HG02610 (cell line): Measurements from ENCODE around the gene ADARB1.

Experiments
- ATAC-seq: cut with Tn5 transposase; IDR thresholded peaks from one replicate; pipeline ENCODE4 v1.9.1; 2021; ENCODE audit warnings: mild to moderate bottlenecking, moderate library complexity; ENCODE audit not compliant: unreplicated experiment

Gene ADARB1

GRCh38 chr21:45073301-45074047 lies 906 bp upstream of the ADARB1 start:
- no peak for ATAC-seq

- no peak for ATAC-seq
These were observed 627 bp downstream of the ADARB1 start for GRCh38 chr21:45074818-45075595.

GRCh38 chr21:45075596-45076244 lies 1.3 kb downstream of the ADARB1 start:
- no peak for ATAC-seq

DNA sequence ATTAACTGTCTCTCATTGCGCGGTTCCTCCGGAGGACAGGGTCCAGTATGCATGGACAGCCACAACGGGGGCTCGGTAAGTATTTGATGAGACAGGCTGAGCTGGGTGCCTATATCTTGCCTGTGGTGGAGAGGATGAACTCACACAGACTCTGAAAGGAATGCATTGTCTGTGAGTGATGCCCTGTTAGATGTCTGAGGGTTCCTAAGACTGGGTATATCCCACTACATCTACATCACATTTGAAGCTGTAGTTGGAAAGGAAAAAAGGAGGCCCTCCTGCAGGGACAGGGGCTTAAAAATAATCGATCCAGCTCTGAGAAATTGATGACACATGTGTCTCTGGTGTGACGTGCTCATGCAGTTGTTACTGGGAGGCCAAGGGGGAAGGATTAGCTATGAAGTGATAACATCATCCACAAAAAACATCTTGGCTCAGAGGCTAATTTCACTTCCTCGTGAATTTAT lies 1.9 kb downstream of the ADARB1 start:
- no peak for ATAC-seq

- ATAC-seq, result no peak
These were observed 4.0 kb downstream of the ADARB1 start for GRCh38 chr21:45078371-45078770.

- ATAC-seq, result no peak
These were observed 4.5 kb downstream of the ADARB1 start for GRCh38 chr21:45078877-45079281.

DNA sequence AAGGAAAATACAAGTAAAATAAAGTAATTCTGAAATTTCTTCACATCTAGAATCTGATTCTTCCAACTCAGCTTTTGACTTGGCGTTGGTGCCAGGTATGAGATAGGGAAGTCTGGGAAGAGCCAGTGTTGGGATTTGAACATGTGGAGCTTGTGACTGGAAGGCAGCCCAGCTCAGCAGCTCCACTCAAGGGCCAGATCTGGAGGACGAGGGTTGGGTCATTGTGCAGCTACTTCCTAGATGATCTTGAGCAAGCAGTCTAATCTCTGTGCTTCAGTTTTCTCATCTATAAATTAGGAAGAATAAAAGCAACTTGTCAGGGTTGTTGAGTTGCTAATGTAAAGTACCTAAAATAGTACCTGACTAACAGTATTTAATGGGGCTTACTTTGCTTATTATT lies 5.0 kb downstream of the ADARB1 start:
- ATAC-seq, result no peak

GRCh38 chr21:45080232-45080631 lies 5.9 kb downstream of the ADARB1 start:
- ATAC-seq, result no peak

DNA sequence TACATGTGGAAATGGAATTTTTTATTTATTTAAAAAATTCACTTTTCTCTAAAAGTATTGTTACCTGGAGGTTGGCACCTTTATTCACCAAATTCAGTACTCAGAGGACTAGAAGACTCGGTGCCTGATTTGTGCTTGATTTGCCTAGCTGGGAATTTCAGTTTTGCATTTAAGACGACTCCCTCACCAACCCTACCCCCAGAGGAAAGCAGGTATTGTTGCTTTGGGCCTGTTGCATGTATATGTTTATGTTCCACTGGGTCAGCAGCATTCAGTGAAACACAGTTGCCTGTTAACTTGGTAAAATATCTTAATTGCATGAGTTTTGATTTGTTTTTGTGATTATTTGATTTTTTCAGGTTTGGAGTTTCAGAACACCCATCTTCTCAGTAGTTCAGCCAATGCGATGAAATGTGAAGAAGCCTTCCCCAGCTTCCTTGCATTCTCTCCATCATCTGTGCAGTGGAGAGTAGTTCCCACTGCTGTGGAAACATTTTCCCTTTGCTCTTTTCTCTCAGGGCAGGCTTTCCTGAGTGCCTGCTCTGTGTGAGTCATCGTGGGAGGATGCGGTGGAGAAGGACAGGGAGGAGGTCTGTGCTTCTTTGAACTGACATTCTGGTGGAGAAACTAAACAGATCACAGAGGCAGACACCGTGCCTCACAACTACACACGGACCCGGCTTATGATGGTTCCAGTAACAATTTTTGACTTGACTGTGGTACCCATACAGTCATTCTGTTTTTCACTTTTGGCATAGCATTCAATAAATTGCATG lies 6.4 kb downstream of the ADARB1 start:
- no peak for ATAC-seq

- ATAC-seq, result no peak
These were observed 7.3 kb downstream of the ADARB1 start for GRCh38 chr21:45081636-45082035.

DNA sequence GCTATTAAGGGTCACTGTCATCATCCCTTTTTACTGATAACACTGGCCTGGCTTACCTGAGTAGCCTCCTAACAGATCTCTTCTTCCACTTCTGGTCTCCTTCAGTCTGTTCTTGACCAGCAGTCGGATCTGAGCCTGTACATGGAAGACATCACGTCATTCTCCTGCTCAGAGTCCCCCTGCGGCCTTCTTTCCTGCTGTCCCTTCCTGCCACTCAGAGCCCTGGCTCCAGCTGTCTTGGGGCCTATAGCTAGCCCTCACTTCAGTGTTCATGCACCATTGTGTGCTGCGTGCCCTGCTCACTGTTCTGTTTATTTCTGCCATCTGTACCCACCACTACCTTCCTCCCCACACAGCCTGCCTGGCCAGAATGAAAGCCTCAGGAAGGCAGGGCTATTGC lies 8.4 kb downstream of the ADARB1 start:
- no peak for ATAC-seq

GRCh38 chr21:45084121-45084520 lies 9.7 kb downstream of the ADARB1 start:
- ATAC-seq, result no peak

GRCh38 chr21:45084881-45085536 lies 10.6 kb downstream of the ADARB1 start:
- ATAC-seq, result no peak

- ATAC-seq, result no peak
These were observed 11.3 kb downstream of the ADARB1 start for GRCh38 chr21:45085700-45086099.

DNA sequence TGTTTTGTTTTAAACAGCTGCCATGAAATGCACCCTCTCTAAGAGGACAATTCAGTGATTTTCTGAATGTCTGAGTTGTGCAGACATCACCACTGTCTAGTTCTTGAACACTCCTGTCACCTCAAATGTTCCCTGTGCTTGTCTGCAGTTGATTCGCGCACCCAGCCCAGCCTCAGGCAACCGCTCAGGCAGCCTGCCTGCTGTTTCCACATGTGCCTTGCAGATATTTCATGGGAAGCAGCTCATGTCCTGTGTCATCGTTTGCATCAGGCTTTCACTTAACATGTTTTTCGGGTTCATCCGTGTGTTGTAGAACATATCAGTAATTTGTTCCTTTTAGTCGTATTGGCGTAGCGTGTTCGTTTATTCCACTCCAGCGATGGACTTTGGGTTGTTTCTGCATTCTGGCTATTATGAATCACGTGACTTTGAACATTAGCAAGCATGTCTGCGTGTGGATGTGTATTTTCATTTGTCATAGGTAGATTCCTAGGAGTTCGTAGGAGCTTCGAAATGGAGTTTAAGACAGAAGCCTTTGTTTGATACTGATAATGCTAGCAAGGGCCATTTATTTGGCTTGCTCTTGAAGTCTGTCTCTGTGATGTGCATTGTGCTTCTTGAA lies 12.1 kb downstream of the ADARB1 start:
- no peak for ATAC-seq

DNA sequence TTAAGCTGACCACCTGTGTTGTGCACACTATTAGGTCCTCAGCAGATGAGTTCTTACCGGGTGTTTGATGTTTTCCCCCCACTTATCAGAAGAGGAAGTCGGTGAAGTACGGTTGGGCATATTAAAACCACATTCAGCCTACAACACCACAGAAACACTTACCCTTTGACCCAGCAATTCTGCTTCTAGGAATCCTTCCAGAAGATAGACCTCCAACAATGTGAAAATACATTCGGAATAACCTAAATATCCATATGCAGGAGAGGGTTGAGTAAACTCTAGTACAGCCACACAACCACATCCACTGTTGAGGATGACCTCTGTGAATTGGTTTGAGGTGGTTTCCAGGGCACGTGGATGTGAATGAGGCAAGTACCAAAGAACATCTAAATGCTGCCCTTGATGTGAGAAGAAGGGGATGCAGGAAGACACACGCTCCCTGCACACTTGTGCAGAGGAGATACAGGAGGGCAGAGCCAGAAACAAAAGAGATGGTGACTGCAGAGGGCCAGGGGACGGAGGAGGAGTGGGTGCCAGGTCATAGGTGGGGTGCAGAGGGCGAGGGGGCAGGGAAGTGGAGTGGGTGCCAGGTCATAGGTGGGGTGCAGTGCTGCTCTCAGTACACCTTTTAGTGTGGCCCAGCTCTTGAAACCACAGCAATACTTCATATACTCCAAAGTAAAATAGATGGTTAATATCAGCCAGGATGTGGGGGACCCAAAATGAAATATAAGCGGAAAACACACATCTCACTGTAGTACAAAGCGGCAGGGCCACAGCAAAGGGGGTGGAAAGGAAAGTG lies 12.8 kb downstream of the ADARB1 start:
- no peak for ATAC-seq

DNA sequence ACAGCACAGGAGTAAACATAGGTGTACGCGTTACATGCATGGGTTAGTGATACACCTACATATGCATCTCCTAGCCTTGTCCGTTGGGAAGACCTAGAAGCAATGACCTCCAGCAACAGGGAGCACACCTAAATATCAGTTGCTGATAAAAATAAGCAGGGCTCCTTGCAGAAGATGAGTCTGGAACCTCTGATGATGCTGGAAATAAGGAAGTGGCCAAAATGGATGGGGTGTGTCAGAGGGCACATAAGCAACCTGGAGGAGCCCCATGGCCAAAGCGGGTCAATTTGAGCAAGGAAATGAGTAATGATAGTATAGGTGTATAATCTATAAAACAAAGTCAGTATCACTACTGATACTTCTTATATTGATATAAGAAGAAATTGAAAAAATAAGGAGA lies 13.7 kb downstream of the ADARB1 start:
- ATAC-seq, result no peak

DNA sequence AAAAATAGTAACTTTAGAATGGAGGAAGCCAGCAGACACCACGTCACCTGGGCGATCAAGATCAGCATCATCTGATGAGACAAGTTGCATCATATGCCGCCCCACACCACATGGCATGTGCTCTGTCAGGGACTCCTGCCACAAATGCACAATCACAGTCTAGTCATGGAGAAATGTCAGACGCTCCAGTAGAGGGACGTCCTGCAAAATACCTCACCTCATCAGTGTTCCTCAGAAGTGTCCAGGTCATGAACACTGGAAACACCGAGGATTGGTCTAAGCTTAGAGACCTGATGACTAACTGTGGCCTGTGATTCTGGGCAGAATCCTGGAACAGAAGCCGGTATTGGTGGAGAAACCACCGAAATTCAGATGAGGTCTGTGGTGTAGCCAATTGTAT lies 14.3 kb downstream of the ADARB1 start:
- no peak for ATAC-seq

- no peak for ATAC-seq
These were observed 15.6 kb downstream of the ADARB1 start for GRCh38 chr21:45089964-45090363.
